MM.1S (cell line): Measurements from ENCODE around the gene GRIK4.

Source experiments
- EZH2 ChIP-seq: fragments of 300-600 bp; sonication (generic); optimal IDR thresholded peaks from 2 replicates; pipeline ENCODE3; 2017; ENCODE audit warnings: low read depth, mild to moderate bottlenecking, antibody characterized with exemption, low read length, mixed read lengths
- TF ChIP-seq, protein P1 (sequence below): fragments of 300-600 bp; sonication (generic); IDR thresholded peaks from 2 replicates; pipeline ENCODE4 v1.5.1; 2016; ENCODE audit warnings: antibody characterized with exemption, low read length, mixed read lengths

GRCh38 chr11:120719348-120719747 lies 207.8 kb downstream of the GRIK4 start:
- TF ChIP-seq, protein P1, sequence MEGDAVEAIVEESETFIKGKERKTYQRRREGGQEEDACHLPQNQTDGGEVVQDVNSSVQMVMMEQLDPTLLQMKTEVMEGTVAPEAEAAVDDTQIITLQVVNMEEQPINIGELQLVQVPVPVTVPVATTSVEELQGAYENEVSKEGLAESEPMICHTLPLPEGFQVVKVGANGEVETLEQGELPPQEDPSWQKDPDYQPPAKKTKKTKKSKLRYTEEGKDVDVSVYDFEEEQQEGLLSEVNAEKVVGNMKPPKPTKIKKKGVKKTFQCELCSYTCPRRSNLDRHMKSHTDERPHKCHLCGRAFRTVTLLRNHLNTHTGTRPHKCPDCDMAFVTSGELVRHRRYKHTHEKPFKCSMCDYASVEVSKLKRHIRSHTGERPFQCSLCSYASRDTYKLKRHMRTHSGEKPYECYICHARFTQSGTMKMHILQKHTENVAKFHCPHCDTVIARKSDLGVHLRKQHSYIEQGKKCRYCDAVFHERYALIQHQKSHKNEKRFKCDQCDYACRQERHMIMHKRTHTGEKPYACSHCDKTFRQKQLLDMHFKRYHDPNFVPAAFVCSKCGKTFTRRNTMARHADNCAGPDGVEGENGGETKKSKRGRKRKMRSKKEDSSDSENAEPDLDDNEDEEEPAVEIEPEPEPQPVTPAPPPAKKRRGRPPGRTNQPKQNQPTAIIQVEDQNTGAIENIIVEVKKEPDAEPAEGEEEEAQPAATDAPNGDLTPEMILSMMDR, result no peak
- TF ChIP-seq EZH2, result no peak
